HG03095 (cell line): ENCODE results near the gene USP7.
A peak's percentile ranks its signal among the peaks of the same experiment; 100 is the strongest.

ENCODE experiments used
- ATAC-seq: cut with Tn5 transposase; IDR thresholded peaks from one replicate; pipeline ENCODE4 v1.9.1; 2021; ENCODE audit warnings: moderate library complexity; ENCODE audit not compliant: unreplicated experiment

The USP7 gene

DNA sequence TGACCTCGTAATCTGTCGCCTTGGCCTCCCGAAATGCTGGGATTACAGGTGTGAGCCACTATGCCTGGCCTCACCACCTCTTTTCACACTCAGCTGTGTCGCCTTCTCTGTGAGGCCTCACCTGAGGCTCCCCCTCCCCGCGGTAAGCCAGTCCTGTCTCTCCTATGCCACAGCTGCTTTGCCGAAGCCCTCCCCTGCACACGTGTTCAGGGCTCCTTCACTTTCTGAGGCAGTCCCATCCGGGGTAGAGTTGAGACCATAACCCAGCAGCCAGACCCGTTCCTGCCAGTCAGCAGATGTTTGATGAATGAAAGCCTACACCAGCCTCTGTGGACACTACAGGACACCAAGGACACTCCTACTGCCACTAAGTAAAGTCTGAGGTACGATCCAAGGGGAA lies 10.6 kb downstream of the USP7 start:
- ATAC-seq = no peak

DNA sequence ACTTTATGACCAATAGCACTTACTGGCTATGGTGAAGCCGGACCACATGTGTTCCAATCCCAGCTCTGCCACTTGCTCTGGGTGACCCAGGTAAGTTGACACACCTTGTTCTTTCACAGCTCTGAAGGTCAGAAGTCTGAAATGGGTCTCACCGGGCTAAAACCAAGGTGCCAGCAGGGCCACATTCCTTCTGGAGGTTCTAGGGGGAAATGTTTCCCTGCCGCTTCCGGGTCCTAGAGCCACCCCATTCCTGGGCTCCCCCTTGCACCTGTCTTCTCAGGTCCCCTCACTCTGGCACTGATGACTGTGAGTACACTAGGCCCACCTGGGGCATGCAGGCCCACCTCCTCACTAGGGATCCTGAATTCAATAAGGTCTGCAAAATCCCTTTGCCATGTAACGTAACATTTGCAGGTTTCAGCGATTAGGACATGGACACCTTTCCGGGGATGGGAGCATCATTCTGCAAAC lies 11.4 kb downstream of the USP7 start:
- ATAC-seq = no peak

DNA sequence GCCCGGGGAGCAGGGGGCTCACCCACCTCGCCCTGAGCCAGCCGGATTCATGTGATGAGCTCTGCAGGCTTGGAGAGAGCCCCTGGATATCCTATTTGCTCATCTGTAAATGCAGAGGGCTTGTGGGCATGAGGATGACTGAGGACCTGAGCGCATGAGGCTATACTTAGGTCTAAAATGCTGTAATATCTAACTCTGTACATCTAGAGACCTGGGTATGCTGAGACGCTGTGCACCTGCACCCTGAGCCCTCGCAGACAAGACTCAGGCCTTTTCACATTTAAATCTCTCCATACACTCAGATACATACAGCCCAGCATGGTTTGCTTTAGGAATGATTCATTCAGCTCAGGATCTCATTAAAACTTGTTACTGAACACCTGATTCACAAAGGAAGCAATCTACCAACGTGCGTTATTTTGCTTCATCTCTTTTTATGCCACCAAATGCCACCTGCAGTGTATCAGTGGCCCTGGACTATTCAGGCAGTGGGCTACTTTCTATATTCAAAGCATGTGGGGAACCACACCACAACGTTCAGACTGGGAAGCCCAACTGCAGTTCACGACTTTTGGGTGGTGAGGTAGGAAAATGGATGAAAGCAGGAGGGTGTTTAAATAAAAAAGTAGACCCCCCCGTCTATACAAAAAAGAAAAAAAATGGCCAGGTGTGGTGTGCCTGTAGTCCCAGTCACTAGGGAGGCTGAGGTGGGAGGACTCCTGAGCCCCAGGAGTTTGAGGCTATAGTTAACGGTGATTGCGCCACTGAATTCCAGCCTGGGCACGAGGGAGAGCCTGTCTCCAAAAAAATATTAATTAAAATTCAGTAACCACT lies 12.0 kb downstream of the USP7 start:
- ATAC-seq = no peak

DNA sequence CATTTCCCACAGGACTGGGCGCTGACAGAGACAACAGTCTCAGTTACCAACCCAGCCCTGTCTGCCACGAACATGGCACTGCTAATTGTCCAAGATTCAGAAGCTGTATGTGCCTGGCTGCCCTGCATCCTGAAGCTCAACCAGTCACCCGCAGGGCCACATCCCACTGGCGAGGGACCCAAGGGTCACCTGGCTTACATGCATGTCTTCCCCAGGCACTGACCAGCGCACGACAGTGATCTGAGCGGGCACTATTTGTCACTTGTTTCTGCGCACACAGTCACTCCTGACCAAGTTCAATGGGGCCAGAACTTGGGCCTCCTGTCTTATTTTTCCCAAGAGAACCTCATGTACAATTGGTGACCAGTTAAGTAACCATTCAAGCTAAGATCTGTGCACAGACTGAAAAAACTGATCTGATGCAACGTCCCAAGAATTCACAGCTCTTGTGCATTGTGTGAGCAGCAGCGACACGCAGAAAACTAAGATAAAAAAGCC lies 13.1 kb downstream of the USP7 start:
- no peak for ATAC-seq

DNA sequence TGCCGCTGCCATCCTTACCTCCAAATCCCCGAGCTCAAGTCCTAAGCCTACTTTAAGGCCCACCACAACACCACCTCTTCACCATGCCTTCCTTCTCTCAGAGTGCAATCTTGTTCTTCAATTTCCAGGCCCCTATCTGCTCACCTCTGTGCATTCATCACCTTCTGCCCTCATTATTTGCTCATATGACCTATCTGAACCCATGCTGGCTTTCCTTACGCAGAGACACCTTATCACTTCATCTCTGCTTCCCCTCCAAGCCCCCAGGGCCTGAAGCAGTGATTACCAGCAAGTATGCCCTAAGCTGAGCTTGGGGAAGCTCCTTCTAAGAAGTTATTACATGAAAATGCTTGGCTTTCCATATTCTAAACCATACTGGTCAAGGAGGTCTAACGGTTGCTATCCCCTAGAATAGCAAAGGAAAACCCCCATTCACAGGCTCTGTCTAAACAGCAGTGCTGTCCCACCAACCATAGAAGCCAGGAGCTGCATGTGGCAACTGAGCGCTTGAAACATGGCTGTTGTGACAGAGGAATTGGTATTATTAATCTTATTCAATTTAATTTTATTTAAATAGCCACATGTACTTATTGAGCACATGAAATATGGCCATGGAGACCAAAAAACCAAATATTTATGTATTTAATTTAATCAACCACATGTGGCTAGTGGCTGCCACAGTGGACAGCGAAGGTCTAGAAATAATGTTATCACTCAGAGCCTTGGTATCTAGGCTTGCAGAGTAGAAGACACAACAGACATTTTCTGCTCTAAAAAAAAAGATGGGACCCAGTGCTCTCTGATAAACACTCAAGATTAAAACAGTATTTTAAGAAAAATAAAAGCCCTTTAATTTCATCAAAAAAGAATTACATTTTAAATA lies 13.9 kb downstream of the USP7 start:
- no peak for ATAC-seq

DNA sequence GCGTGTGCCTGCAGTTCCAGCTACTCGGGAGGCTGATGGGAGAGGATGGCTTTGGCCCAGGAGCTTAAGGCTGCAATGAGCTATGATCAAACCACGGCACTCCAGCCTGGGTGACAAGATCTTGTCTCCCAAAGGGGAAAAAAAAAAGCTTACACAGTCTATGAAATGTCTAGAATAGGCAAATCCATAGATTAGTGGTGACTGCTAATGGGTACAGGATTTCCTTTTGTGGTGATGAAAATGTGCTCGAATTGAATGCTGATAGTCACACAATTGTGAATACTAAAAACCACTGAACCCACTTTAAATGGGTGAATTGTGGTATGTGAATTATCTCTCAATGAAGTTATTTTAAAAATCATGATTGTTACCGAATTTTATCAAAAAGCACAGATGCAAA lies 14.9 kb downstream of the USP7 start:
- no peak for ATAC-seq

DNA sequence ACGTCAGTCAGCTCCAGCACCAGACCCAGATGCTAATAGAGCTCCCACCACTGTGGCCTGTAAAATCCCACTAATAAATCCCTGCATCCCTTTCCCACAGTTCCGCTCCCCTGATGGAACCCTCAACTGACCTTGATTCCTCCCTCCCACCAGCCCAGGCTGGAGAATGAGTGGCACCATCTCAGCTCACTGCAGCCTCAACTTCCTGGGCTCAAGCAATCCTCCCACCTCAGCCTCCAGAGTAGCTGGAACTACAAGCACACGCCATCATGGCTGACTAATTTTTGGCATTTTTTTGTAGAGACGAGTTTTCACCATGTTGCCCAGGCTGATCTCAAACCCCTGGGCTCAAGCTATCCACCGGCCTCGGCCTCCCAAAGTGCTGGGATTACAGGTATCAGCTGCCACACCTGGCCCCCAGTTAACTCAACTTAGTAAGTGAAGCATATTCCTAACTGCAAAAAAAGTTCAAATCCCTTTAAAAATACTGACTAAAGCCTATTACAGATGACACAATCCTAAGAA lies 15.6 kb downstream of the USP7 start:
- ATAC-seq = no peak

DNA sequence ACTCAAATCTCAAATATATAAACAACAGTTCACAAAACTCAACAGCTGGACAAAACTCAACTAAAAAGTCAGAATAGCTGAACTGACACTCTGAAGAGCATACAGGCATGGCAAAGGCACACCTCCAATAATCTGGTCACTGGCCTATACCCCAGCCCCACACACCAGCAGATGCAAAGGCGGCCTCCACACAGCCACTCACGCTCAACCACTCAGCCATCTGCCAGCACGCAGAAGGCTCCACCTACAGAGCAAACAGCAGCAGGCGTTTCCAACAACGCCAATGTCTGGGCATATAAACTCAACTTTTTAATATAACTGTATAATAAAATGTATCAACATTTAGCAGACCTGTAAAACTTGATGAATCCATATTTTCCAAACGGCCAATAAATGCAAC lies 17.2 kb downstream of the USP7 start:
- no peak for ATAC-seq

DNA sequence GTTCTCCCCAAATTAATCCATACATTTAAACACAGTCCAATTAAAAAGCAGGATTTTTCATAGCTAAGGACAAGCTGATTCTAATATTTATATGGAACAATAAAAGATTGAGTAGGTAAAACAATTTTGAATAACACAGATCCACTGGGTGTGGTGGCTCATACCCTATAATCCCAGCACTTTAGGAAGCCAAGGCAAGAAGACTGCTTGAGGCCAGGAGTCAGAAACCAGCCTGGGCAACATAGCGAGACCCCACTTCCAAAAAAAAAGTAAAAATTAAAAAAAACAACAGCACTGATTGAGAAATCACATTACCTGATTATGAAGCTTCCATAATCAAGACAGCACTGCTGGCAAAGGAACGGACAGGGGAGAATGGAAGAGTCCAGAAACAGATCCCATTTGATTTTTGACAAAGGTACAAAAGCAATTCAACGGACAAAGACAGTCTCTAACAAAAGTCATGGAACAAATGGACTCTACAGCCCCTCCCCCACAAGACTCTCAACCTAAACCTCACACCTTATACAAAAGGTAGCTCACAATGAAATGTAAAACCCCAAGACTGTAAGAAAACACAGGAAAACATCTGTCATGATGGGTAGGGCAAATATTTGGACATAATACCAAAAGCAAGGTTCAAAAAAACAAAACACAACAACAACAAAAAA lies 17.9 kb downstream of the USP7 start:
- no peak for ATAC-seq

DNA sequence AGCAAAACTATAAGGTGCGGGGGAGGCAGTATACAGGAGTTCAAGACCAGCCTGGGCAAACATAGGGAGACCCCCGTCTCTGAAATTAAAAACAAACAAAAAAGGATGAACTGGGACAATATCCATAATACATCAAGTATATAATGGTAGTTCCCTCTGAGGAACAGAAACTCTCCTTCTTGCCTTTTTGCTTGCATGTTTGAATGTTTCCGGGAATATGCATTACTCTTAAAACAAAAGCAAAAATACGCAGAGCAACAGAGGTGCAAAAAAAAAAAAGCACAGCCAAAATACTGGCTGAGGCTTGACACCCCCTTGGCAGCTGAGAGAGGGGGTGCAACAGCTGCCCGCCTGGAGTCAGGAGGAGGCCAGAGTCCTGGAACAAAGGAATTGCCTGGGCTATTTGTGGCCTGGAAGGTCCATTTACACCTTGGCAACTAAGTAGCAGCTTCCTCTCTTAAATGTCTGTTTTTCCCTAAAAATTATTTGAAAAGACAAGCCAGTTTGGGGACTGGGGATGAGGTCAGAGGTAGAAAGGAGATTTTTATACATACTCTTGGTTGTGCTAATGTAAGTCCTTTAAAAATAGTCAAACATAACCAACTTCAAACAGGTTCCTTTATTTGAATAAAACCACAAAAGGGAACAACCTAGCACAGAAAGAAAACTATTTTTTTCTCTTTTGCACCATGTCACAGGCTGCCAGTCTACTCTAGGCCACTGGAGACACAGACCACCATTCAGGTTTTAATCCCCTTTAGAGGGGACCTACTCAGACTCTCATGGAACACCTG lies 19.5 kb downstream of the USP7 start:
- peak; percentile 71 for ATAC-seq

DNA sequence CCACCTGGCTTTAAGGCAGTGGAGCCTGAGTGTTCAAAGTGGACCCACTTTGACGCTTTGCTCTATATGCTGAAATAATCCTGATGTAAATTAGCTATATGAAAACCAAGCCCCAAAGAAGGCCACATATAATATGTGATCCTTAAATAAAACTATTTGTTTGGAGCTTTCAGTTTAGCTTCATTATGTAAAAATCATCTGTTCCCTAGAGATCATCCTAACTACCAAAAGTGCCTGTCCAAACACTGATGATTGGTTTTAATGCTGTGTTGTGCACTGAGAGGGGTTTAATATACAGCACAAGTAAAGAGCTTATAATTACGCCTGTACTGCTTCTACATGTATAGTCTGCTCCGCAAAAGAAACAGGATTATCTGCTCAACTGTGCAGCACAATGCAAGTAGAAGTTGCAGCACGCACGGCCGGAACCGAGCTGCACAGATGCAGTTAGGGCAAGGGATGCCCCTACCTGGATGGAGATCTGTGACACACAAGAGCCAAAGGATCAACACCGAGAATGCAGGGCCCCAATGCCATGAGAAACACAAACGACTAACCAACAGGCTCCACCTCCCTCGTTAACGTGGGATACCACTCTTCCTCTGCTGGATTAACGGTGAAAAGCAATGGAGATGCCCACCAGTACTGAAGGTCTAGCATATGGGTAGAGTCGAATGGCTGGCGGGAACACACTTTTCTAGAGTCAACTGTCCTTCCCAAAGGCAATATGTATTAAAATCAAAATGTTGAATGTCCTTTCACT lies 20.5 kb downstream of the USP7 start:
- ATAC-seq = no peak

DNA sequence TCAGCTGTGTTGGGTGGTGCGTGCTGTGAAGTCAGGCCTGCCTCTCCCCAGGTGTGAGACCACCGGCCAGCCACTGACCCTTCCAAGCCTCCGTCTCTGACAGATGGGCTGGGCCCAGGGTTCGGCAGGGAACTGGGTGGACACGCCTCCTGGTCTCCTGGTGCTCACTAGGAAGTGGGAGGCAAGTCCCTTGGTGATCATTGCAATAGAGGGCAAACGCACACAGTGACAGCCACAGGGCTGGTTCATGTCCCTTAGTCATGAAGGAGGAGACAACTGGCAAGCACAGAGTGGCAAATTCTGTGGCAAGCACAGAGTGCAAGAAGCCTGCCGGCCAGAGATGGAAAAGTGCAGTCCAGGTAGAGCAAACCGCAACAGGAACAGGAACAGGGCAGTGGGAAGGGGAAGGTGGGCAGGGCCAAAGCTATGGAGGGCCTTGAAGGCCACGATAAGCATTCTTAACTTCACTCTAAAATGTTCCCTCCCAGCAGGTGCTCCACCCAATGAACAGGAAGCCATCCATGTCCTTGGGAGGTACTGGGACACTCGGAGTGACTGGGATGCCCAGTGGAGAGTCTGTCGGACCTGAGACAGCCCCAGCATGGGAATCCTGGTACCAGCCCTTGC lies 21.9 kb downstream of the USP7 start:
- no peak for ATAC-seq

DNA sequence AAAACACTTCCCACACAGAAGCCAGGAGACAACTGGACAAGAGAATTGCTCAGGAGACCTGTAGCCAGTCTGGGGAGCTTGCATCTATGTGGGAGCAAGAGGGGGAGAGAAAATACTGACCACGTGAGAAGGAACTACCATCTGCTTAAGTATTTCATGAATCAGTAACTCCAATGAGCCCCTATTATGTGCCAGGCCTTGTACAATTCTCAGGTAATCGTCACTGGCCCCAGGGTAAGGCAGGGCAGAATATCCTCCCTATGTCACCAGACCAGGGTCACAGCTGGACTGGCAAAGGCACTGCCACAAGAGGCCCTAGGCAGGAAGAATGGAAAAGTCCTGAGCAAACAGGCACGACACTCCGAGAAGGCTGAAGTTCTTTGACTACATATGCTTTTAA lies 25.9 kb downstream of the USP7 start:
- ATAC-seq = no peak

DNA sequence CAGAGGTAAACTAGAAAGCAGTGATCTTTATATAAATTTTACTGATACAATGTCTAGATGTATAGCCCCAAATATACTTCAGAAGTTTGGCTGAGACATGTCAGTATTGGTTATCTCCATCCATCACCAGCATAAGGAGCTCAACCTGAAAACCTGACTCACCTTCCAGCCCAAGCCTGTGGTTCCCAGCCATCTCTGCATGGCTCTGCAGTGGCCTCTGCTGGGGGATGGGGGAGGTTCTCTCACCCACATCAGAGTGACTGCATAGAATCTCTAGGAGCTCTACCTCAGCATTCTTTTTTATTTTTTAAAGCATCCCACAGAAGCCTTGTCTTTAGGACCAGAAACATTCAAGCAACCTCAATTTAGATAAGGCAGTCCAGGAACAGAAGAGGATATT lies 27.3 kb downstream of the USP7 start:
- ATAC-seq = peak; percentile 79

DNA sequence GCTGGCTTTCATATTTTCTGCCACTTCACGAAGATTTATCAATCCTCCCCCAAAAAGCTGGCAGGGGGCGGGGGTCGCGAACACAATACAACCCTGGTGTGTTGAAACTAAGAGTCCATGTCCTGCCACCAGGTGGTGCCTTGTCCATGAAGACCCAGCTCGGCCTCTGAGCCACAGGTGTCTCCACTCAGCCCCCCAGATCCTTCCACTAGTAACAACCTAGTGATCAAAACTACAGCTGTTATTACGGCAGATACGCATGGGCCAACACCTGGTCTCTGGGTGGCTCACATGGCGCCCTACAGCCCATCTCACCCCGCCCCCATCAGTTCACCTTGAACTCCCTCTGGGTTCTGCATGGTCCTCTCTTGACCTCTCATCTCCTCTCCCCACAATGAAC lies 27.7 kb downstream of the USP7 start:
- ATAC-seq = peak; percentile 9

DNA sequence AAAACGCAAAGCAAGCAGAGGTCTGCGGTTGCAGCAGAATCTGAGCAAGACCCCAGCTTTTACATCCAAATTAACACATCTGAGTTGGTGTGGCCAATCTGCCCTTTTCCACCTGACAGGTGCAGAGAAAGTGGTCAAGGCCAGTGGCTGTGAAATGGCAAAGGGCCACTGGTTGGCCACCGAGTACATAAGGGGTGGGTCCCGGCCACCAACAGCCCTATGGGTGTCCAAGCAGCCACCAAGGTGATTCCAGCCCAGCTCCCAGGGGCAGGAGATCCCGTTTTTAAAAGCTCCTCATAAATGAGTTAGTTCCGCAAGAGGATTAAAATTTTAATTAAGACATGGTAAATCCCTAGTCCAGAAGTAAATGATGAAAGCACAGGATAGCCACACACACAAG lies 29.1 kb downstream of the USP7 start:
- ATAC-seq = no peak

DNA sequence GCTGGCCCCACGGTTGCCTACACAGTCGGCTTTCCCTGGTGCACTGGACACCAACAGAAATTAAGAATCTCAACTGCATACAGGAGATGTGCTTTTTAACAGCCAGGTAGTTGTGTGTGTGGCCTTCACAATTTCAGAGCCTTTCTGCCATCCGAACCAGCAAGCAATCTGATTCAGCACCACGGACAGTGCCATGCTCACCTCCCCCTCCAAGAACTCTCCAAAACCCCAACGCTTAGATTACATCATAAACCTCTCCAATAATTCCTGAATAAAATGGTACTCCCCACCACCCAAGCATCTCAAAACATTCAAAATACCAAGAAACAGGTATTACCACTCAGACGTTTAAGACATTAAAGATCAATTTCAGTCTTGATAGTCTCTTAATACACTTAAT lies 31.8 kb downstream of the USP7 start:
- no peak for ATAC-seq

DNA sequence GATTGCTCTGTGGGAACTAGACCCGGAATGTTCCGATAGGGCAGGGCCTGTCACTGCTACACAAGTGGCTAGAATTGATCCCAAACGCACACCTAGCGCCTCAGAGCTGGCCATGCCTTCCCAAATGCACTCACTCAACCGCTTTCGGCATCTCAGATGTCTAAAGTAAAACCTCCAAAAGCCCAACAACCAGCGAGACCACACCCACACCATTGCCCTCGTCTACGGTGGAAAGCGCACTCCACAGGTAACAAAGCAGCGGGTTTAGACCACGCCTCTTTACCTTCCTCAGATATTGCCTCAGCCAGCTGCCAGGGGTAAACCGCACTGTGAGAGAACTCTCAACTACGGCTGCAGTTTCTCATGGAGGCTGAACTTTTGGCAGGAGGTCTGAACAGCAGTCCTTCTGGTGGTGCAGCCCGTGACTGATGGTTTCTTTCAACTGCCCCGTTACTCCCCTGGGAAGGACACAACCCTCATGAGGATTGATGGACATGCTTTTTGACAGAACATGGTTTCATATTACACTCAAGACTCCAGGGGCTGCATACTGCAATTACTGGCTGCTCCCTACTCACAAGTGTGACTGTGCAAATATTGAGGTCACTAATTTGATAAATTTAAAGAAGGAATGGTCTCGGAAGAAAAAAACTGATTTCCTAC lies 34.5 kb downstream of the USP7 start:
- no peak for ATAC-seq
